BLaER1 treated with 17β-estradiol and CSF1 and Interleukin-3, amounts not matched to agents 10 nM and 100 nM (cell line): ENCODE results near the gene DPYD.

Experiments
- H3K27ac ChIP-seq, 11 experiments: shearing (Covaris generic); formaldehyde crosslinking; 2 replicates each; pipeline ENCODE4 v1.8.1; 2022
- H3K27me3 ChIP-seq, 11 experiments: shearing (Covaris generic); formaldehyde crosslinking; 2 replicates each; pipeline ENCODE4 v1.8.1; 2022
- H3K36me3 ChIP-seq, 11 experiments: shearing (Covaris generic); formaldehyde crosslinking; 2 replicates each; pipeline ENCODE4 v1.8.1; 2022
- H3K4me1 ChIP-seq, 10 experiments: shearing (Covaris generic); formaldehyde crosslinking; 2 replicates each; pipeline ENCODE4 v1.8.1; 2022
- H3K4me2 ChIP-seq, 11 experiments: shearing (Covaris generic); formaldehyde crosslinking; 2 replicates each; pipeline ENCODE4 v1.8.1; 2022
- H3K4me3 ChIP-seq, 10 experiments: shearing (Covaris generic); formaldehyde crosslinking; 2 replicates each; pipeline ENCODE4 v1.8.1; 2022
- H3K9ac ChIP-seq, 11 experiments: shearing (Covaris generic); formaldehyde crosslinking; 2 replicates each; pipeline ENCODE4 v1.8.1; 2022
- H3K9me3 ChIP-seq, 11 experiments: shearing (Covaris generic); formaldehyde crosslinking; replicated peaks in 1 of 11; 2 replicates each; pipeline ENCODE4 v1.8.1; 2022
- H4K20me1 ChIP-seq, 11 experiments: shearing (Covaris generic); formaldehyde crosslinking; 2 replicates each; pipeline ENCODE4 v1.8.1; 2022
- Cebpa-rat ChIP-seq, 11 experiments: shearing (Covaris generic); IDR thresholded peaks; 2 replicates each; pipeline ENCODE4 v1.8.1; 2022

The DPYD gene

DNA sequence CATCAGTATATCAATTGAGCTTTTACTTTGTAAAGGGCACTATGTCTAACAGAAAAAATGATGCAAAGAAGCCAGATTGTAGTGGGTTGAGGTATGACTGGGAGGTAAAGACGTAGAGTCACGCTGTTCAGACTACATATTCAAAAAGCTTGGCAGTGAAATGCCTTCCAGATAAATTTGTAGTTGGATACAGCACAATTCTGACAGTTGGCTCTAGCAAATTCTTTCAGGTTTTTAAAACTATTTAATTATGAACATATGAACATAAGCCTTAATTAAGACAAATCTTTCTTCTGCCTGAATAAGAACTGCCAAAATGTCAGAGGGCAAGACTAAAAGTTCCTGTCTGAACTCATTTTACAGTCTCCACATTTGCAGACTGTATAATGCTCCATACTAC lies 118.8 kb downstream of the DPYD start:
- Histone ChIP-seq H3K4me2 (no peak overlapping the region), H3K9me3 (no peaks in the 10 kb centered on the region), H3K27me3 (no peaks in the 10 kb centered on the region), H3K4me3 (no peak overlapping the region), H3K4me1 (peaks cover 0 to 11% (median 0%) of the 10 kb centered on the region in 10 experiments; a peak in 5 of 20 replicates), H3K36me3 (peaks cover 0 to 13% (median 0%) of the 10 kb centered on the region in 11 experiments; a peak in 5 of 22 replicates), H3K9ac (no peak overlapping the region), H3K27ac (no peak overlapping the region), H4K20me1 (peaks cover 0 to 65% (median 0%) of the 10 kb centered on the region in 11 experiments; a peak in 3 of 22 replicates)
- TF ChIP-seq Cebpa-rat (IDR thresholded peaks at IDR 0.05): no peak

DNA sequence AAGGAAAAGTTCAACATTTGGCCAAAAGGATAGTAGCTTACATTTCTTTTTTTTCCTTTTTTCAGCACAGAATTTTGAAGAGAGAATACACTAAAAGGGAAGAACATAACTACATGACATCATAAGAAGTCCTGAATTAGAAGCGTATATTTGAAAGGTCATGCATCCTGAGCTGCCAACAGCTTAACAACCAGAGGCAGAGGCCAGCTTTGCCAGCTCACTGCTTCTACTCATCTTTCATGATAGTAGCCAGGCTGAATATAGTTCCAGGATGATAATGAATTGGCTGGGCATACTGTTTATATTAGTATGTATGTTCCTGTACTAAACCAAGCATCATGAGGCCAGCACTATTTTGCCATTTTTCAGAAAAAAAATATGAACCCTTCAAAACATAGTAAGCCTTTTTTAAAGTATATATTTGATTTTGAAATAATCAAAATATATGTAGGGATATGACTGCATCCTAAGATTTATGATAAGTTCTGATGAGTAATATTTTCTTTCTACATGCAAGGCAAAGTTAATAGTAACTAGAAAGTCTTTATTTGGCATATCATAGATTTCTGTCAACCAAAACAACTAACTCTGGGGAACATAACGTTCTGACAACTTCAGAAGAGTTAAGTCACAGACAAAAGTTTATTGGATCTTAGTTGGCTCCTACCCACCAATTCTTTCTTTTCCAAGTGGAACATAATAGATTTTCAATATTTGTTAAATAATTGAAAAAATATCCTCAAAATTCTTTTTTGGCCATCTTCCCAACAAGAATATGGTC lies 123.2 kb downstream of the DPYD start:
- no peak for TF ChIP-seq Cebpa-rat (IDR thresholded peaks at IDR 0.05)
- no peak overlapping the region for H3K4me2 ChIP-seq
- H3K27ac ChIP-seq: no peak overlapping the region

GRCh38 chr1:97796711-97797110 lies 124.1 kb downstream of the DPYD start:
- no peak overlapping the region for H3K9ac ChIP-seq
- TF ChIP-seq Cebpa-rat (IDR thresholded peaks at IDR 0.05): no peak
- H3K4me1 ChIP-seq: peaks cover 0 to 9% (median 5%) of the 10 kb centered on the region in 10 experiments; a peak in 9 of 20 replicates
- H3K36me3 ChIP-seq: peaks cover 0 to 13% (median 0%) of the 10 kb centered on the region in 11 experiments; a peak in 5 of 22 replicates
- no peak overlapping the region for H3K4me2 ChIP-seq
- no peak overlapping the region for H3K27ac ChIP-seq
- peaks cover 0 to 65% (median 0%) of the 10 kb centered on the region in 11 experiments; a peak in 3 of 22 replicates for H4K20me1 ChIP-seq
- no peak overlapping the region for H3K4me3 ChIP-seq
- no peaks in the 10 kb centered on the region for H3K27me3 ChIP-seq
- no peaks in the 10 kb centered on the region for H3K9me3 ChIP-seq

More for the DNA sequence above, 123.2 kb downstream of the DPYD start:
- Histone ChIP-seq H3K9me3 (no peaks in the 10 kb centered on the region), H4K20me1 (peaks cover 0 to 60% (median 0%) of the 10 kb centered on the region in 11 experiments; a peak in 3 of 22 replicates), H3K9ac (no peak overlapping the region), H3K4me3 (no peak overlapping the region), H3K27me3 (no peaks in the 10 kb centered on the region), H3K36me3 (peaks cover 0 to 13% (median 0%) of the 10 kb centered on the region in 11 experiments; a peak in 5 of 22 replicates), H3K4me1 (no peaks in the 10 kb centered on the region)

GRCh38 chr1:97792655-97793054 lies 128.2 kb downstream of the DPYD start:
- Histone ChIP-seq H3K9me3 (no peaks in the 10 kb centered on the region), H3K9ac (no peak overlapping the region), H3K4me1 (peaks cover 3 to 28% (median 14%) of the 10 kb centered on the region in 10 experiments; a peak in 14 of 20 replicates), H3K27me3 (no peaks in the 10 kb centered on the region), H3K4me2 (no peak overlapping the region), H3K36me3 (peaks cover 0 to 11% (median 0%) of the 10 kb centered on the region in 11 experiments; a peak in 3 of 22 replicates), H3K27ac (no peak overlapping the region), H3K4me3 (no peak overlapping the region), H4K20me1 (peaks cover 0 to 80% (median 0%) of the 10 kb centered on the region in 11 experiments; a peak in 4 of 22 replicates)
- no peak for TF ChIP-seq Cebpa-rat (IDR thresholded peaks at IDR 0.05)

DNA sequence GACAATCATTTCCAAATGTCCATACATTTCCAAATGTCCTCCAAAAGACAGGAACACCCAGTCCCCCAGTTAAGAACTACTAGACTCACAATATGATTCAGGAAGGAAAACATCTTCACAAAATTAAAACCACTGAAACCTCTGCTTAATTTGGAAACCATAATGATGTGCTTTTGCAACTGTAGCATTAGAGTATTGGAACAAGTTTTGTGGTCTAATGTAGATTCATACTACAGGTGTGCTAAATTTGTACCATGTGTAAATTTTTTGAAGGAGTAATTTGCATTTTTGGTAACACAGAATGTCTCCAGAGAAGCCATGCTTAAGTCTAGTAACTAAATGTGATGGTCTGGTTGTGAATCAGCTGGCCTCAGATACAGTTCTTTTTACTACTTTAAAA lies 129.6 kb downstream of the DPYD start:
- peaks cover 0 to 77% (median 0%) of the 10 kb centered on the region in 11 experiments; a peak in 4 of 22 replicates for H4K20me1 ChIP-seq
- H3K4me2 ChIP-seq: peak overlapping the region in 9 of 11 experiments; percentile 0 to 50 (median 20); a peak in 10 of 22 replicates

DNA sequence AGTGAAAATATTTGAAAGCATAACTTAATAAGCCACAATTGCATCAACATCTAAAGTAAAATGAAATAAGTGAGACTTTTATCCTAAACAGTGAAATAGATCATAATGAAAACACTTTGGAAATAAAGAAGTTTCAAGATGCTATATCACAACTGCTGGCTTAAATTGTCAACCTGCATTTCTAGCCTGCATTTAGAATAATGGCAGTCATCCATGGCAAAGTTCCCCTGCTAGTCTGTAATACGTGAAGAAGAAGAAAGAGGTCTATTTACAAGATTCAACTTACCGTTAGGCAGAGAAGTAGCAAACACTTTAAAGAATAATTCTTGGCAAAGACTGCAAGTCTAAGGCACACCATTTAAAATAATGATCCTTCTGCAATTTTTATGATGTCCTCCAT lies 133.6 kb downstream of the DPYD start:
- Histone ChIP-seq H4K20me1 (peaks cover 0 to 69% (median 0%) of the 10 kb centered on the region in 11 experiments; a peak in 4 of 22 replicates), H3K27ac (no peak overlapping the region), H3K36me3 (peaks cover 0 to 42% (median 0%) of the 10 kb centered on the region in 11 experiments; a peak in 4 of 22 replicates), H3K4me1 (peaks cover 3 to 28% (median 15%) of the 10 kb centered on the region in 10 experiments; a peak in 14 of 20 replicates), H3K9me3 (no peaks in the 10 kb centered on the region), H3K27me3 (no peaks in the 10 kb centered on the region), H3K4me3 (no peak overlapping the region), H3K9ac (no peak overlapping the region), H3K4me2 (no peak overlapping the region)
- no peak for TF ChIP-seq Cebpa-rat (IDR thresholded peaks at IDR 0.05)

More for the DNA sequence above, 129.6 kb downstream of the DPYD start:
- H3K9ac ChIP-seq: no peak overlapping the region
- no peaks in the 10 kb centered on the region for H3K27me3 ChIP-seq
- no peaks in the 10 kb centered on the region for H3K9me3 ChIP-seq
- H3K36me3 ChIP-seq: peaks cover 0 to 15% (median 0%) of the 10 kb centered on the region in 11 experiments; a peak in 3 of 22 replicates
- no peak overlapping the region for H3K27ac ChIP-seq
- peaks cover 3 to 28% (median 14%) of the 10 kb centered on the region in 10 experiments; a peak in 14 of 20 replicates for H3K4me1 ChIP-seq
- TF ChIP-seq Cebpa-rat (IDR thresholded peaks at IDR 0.05): no peak
- no peak overlapping the region for H3K4me3 ChIP-seq

GRCh38 chr1:97784661-97785060 lies 136.2 kb downstream of the DPYD start:
- no peak overlapping the region for H3K27ac ChIP-seq
- no peaks in the 10 kb centered on the region for H3K27me3 ChIP-seq
- peaks cover 0 to 41% (median 0%) of the 10 kb centered on the region in 11 experiments; a peak in 4 of 22 replicates for H3K36me3 ChIP-seq
- no peak overlapping the region for H3K4me3 ChIP-seq
- H3K4me1 ChIP-seq: peaks cover 0 to 10% (median 0%) of the 10 kb centered on the region in 10 experiments; a peak in 4 of 20 replicates
- no peaks in the 10 kb centered on the region for H3K9me3 ChIP-seq
- TF ChIP-seq Cebpa-rat (IDR thresholded peaks at IDR 0.05): no peak
- H3K9ac ChIP-seq: no peak overlapping the region
- H3K4me2 ChIP-seq: no peak overlapping the region
- peaks cover 0 to 70% (median 0%) of the 10 kb centered on the region in 11 experiments; a peak in 4 of 22 replicates for H4K20me1 ChIP-seq

GRCh38 chr1:97783751-97784150 lies 137.1 kb downstream of the DPYD start:
- peaks cover 0 to 69% (median 0%) of the 10 kb centered on the region in 11 experiments; a peak in 4 of 22 replicates for H4K20me1 ChIP-seq
- no peak overlapping the region for H3K9ac ChIP-seq
- peaks cover 0 to 5% (median 0%) of the 10 kb centered on the region in 10 experiments; a peak in 2 of 20 replicates for H3K4me1 ChIP-seq
- no peak overlapping the region for H3K27ac ChIP-seq
- TF ChIP-seq Cebpa-rat (IDR thresholded peaks at IDR 0.05): no peak
- H3K4me3 ChIP-seq: no peak overlapping the region
- H3K36me3 ChIP-seq: peaks cover 0 to 41% (median 0%) of the 10 kb centered on the region in 11 experiments; a peak in 4 of 22 replicates
- no peaks in the 10 kb centered on the region for H3K9me3 ChIP-seq
- H3K27me3 ChIP-seq: no peaks in the 10 kb centered on the region
- H3K4me2 ChIP-seq: no peak overlapping the region

DNA sequence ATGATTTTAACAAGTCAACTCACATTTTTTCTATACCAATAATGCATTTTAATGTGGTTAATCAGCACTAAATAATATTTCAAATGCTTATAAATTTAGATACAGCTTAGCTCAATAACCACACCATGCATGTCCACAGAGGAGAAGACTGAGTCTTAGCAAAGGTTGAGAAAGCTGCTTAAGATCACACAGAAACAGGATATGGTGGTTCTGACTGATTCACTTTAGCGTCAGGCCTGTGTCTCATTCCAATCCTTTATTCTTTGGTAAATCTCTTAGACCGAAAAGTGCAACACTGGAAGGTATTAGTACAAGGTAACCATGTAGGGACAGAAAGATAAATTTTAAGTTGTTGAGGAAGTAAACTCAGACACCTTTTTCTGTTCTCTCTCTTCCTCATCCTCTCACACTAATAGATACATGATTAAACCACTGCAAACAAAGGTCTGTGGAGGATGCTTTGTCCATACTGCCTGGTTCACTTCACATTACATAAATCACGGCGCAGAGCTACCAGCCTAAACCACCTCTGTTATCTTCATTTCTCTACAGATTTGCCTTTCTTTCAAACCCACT lies 139.0 kb downstream of the DPYD start:
- no peak overlapping the region for H3K9ac ChIP-seq
- no peaks in the 10 kb centered on the region for H3K9me3 ChIP-seq
- H4K20me1 ChIP-seq: peaks cover 0 to 52% (median 0%) of the 10 kb centered on the region in 11 experiments; a peak in 3 of 22 replicates
- peaks cover 0 to 43% (median 0%) of the 10 kb centered on the region in 11 experiments; a peak in 4 of 22 replicates for H3K36me3 ChIP-seq
- H3K27ac ChIP-seq: no peak overlapping the region
- H3K4me1 ChIP-seq: peaks cover 0 to 5% (median 0%) of the 10 kb centered on the region in 10 experiments; a peak in 2 of 20 replicates
- no peak for TF ChIP-seq Cebpa-rat (IDR thresholded peaks at IDR 0.05)
- H3K4me2 ChIP-seq: no peak overlapping the region
- H3K27me3 ChIP-seq: no peaks in the 10 kb centered on the region
- no peak overlapping the region for H3K4me3 ChIP-seq
